Neural cell (in vitro differentiated cells): ENCODE results near the gene PARM1. TPM values are rescaled to one million over a fixed set of nuclear protein-coding genes. Genes with fewer than 3 reads are reported as not detected.

Experiments
- H2AFZ ChIP-seq: fragments of 200-600, 300-800 bp; sonication (generic), shearing (Covaris generic); 2 replicates; pipeline ENCODE4 v1.6.0; 2014; ENCODE audit warnings: low read depth, mild to moderate bottlenecking, antibody characterized with exemption, low read length, moderate library complexity
- H3F3A ChIP-seq: fragments of 200-600 bp; shearing (Covaris generic); 2 replicates; pipeline ENCODE4 v1.6.1; 2016; ENCODE audit warnings: mild to moderate bottlenecking, moderate library complexity, mixed read lengths, antibody characterized with exemption, low read length; ENCODE audit not compliant: insufficient read depth, poor library complexity, severe bottlenecking
- H3K27ac ChIP-seq: fragments of 200-600, 300-800 bp; sonication (generic), shearing (Covaris generic); 2 replicates; pipeline ENCODE4 v1.5.1; 2014; ENCODE audit warnings: mild to moderate bottlenecking, low read length, moderate library complexity
- H3K27me3 ChIP-seq: fragments of 300-800, 200-600 bp; sonication (generic), shearing (Covaris generic); 2 replicates; pipeline ENCODE4 v1.6.0; 2014; ENCODE audit warnings: mild to moderate bottlenecking, low read depth, low read length, moderate library complexity; ENCODE audit not compliant: insufficient read depth
- H3K36me3 ChIP-seq: fragments of 300-800, 200-600 bp; sonication (generic), shearing (Covaris generic); 2 replicates; pipeline ENCODE4 v1.5.1; 2014; ENCODE audit warnings: mild to moderate bottlenecking, antibody characterized with exemption, low read length, moderate library complexity; ENCODE audit not compliant: insufficient read depth
- H3K4me2 ChIP-seq: fragments of 300-800, 200-600 bp; sonication (generic), shearing (Covaris generic); 2 replicates; pipeline ENCODE4 v1.6.0; 2014; ENCODE audit warnings: mild to moderate bottlenecking, low read length
- H3K4me3 ChIP-seq: fragments of 300-800, 200-600 bp; sonication (generic), shearing (Covaris generic); 2 replicates; pipeline ENCODE4 v1.5.1; 2014; ENCODE audit warnings: mild to moderate bottlenecking, low read length, moderate library complexity
- H3K79me2 ChIP-seq: fragments of 200-600 bp; shearing (Covaris generic); replicated peaks from 2 replicates; pipeline ENCODE4 v1.6.0; 2014; ENCODE audit warnings: mild to moderate bottlenecking, low read length, moderate library complexity; ENCODE audit not compliant: insufficient read depth
- H3K9ac ChIP-seq: fragments of 300-800, 200-600 bp; sonication (generic), shearing (Covaris generic); 2 replicates; pipeline ENCODE4 v1.6.1; 2016; ENCODE audit warnings: mild to moderate bottlenecking, low read length, mixed read lengths
- H3K9me2 ChIP-seq: fragments of 200-600 bp; shearing (Covaris generic); 2 replicates; pipeline ENCODE4 v1.6.1; 2016; ENCODE audit warnings: mild to moderate bottlenecking, low read length, mixed read lengths; ENCODE audit not compliant: insufficient read depth
- H3K9me3 ChIP-seq: fragments of 200-600, 300-800 bp; sonication (generic), shearing (Covaris generic); 2 replicates; pipeline ENCODE4 v1.6.1; 2016; ENCODE audit warnings: mild to moderate bottlenecking, mixed run types, low read length, moderate library complexity, mixed read lengths
- H4K20me1 ChIP-seq: fragments of 200-600 bp; shearing (Covaris generic); 2 replicates; pipeline ENCODE4 v1.6.1; 2016; ENCODE audit warnings: mild to moderate bottlenecking, mixed run types; ENCODE audit not compliant: insufficient read depth
- EP300 ChIP-seq: fragments of 450-650 bp; conservative IDR thresholded peaks from 2 replicates; pipeline ENCODE4 v1.6.1; 2014; ENCODE audit warnings: antibody characterized with exemption, mild to moderate bottlenecking, moderate library complexity; ENCODE audit not compliant: poor library complexity, severe bottlenecking
- EZH2 ChIP-seq: fragments of 200-600, 300-800 bp; shearing (Covaris generic), sonication (generic); IDR thresholded peaks from 2 replicates; pipeline ENCODE4 v1.6.1; 2014; ENCODE audit warnings: antibody characterized with exemption, low read length, borderline replicate concordance, mild to moderate bottlenecking; ENCODE audit not compliant: insufficient read depth, poor library complexity, severe bottlenecking
- MXI1 ChIP-seq: fragments of 450-650 bp; conservative IDR thresholded peaks from 2 replicates; pipeline ENCODE4 v1.6.1; 2014; ENCODE audit warnings: antibody characterized with exemption, mild to moderate bottlenecking; ENCODE audit not compliant: poor library complexity, severe bottlenecking
- POLR2AphosphoS5 ChIP-seq: IDR thresholded peaks from 2 replicates; pipeline ENCODE4 v1.6.1; 2012
- RAD21 ChIP-seq: fragments of 450-650 bp; conservative IDR thresholded peaks from 2 replicates; pipeline ENCODE4 v1.6.1; 2014; ENCODE audit warnings: antibody characterized with exemption, mild to moderate bottlenecking, moderate library complexity
- REST ChIP-seq: IDR thresholded peaks from 2 replicates; pipeline ENCODE4 v1.6.1; 2012; ENCODE audit warnings: borderline replicate concordance
- SMC3 ChIP-seq: fragments of 450-650 bp; conservative IDR thresholded peaks from 2 replicates; pipeline ENCODE4 v1.6.1; 2014; ENCODE audit warnings: antibody characterized with exemption, mild to moderate bottlenecking, moderate library complexity; ENCODE audit not compliant: poor library complexity
- TAF1 ChIP-seq: IDR thresholded peaks from 2 replicates; pipeline ENCODE4 v1.6.1; 2012; ENCODE audit warnings: low read depth
- polyA plus RNA-seq: library from polyadenylated mRNA; depleted of rRNA; stranded (reverse); fragments of >200 nt; gene quantifications from 2 replicates; pipeline ENCODE4 v1.2.3, GENCODE V29; 2014
- TF ChIP-seq, protein P1 (sequence below): fragments of 450-650 bp; IDR thresholded peaks from 2 replicates; pipeline ENCODE4 v1.5.1; 2014; ENCODE audit warnings: antibody characterized with exemption, mild to moderate bottlenecking, moderate library complexity; ENCODE audit not compliant: poor library complexity, severe bottlenecking

The PARM1 gene
- polyA plus RNA-seq, 1 donor from 2014 or later = 1.3 TPM

DNA sequence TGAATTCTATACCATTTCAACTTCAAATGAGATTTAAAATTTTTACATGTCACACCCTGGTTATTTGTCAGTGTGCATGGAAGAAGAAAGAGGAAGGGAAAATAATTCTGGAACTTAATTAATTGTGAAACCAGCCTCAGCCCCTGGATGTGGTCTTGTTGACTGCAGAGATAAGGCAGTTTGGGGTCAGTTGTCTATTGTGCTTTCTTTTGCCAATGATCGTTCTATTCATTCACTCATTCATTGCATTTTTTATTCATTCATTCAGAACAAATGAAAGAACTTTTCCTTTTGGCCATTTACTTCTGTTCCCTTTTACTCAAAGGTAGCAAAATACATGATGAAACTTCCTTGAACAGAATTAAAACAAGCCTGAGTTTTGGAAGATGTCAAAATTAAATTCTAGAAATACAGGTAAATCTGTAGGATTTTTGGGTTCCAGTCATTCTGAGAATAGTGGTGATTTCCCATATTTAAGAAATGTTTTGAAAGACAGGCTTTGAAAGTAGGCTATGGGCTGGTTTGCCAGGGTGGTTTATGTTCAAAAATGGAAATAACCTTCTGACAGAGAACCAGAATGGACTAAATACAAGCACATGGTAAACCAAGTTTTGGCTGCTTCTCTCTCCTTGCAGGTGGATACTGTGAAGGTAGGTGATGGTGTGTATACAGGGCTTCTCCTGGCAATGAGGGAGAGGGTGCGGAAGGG is 35.7 kb downstream of the PARM1 start:
- H3K4me2 ChIP-seq = no peak overlapping the region
- H3K4me3 ChIP-seq = no peak overlapping the region
- H3K79me2 ChIP-seq = no peaks in the 10 kb centered on the region
- H3F3A ChIP-seq = no peaks in the 10 kb centered on the region
- H3K9ac ChIP-seq = no peak overlapping the region
- no peaks in the 10 kb centered on the region for H3K36me3 ChIP-seq
- no peak overlapping the region for H3K27ac ChIP-seq
- no peaks in the 10 kb centered on the region for H3K9me2 ChIP-seq
- TF ChIP-seq MXI1 = no peak
- no peak for TF ChIP-seq TAF1
- TF ChIP-seq EP300 = no peak
- no peak for TF ChIP-seq RAD21
- no peak for TF ChIP-seq EZH2
- TF ChIP-seq SMC3 = no peak
- no peak for TF ChIP-seq POLR2AphosphoS5
- no peak for TF ChIP-seq REST
- TF ChIP-seq, protein P1, sequence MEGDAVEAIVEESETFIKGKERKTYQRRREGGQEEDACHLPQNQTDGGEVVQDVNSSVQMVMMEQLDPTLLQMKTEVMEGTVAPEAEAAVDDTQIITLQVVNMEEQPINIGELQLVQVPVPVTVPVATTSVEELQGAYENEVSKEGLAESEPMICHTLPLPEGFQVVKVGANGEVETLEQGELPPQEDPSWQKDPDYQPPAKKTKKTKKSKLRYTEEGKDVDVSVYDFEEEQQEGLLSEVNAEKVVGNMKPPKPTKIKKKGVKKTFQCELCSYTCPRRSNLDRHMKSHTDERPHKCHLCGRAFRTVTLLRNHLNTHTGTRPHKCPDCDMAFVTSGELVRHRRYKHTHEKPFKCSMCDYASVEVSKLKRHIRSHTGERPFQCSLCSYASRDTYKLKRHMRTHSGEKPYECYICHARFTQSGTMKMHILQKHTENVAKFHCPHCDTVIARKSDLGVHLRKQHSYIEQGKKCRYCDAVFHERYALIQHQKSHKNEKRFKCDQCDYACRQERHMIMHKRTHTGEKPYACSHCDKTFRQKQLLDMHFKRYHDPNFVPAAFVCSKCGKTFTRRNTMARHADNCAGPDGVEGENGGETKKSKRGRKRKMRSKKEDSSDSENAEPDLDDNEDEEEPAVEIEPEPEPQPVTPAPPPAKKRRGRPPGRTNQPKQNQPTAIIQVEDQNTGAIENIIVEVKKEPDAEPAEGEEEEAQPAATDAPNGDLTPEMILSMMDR = no peak
- no peaks in the 10 kb centered on the region for H3K9me3 ChIP-seq
- H4K20me1 ChIP-seq = no peaks in the 10 kb centered on the region
- H3K27me3 ChIP-seq = no peaks in the 10 kb centered on the region
- H2AFZ ChIP-seq = no peak overlapping the region

- H3K79me2 ChIP-seq = no peaks in the 10 kb centered on the region
- H2AFZ ChIP-seq = no peak overlapping the region
- H3K27ac ChIP-seq = no peak overlapping the region
- H3K36me3 ChIP-seq = no peaks in the 10 kb centered on the region
- H3F3A ChIP-seq = no peaks in the 10 kb centered on the region
- H3K9me3 ChIP-seq = no peaks in the 10 kb centered on the region
- no peak for TF ChIP-seq TAF1
- no peak for TF ChIP-seq POLR2AphosphoS5
- no peak for TF ChIP-seq MXI1
- TF ChIP-seq SMC3 = no peak
- no peak for TF ChIP-seq RAD21
- no peak for TF ChIP-seq REST
- no peak for TF ChIP-seq EZH2
- TF ChIP-seq EP300 = no peak
- no peak overlapping the region for H3K9ac ChIP-seq
- no peaks in the 10 kb centered on the region for H3K27me3 ChIP-seq
- no peaks in the 10 kb centered on the region for H4K20me1 ChIP-seq
- H3K9me2 ChIP-seq = no peaks in the 10 kb centered on the region
- H3K4me2 ChIP-seq = no peak overlapping the region
- no peak overlapping the region for H3K4me3 ChIP-seq
Measured at GRCh38 chr4:74969507-74970474, 36.9 kb downstream of the PARM1 start.
